EL (cell line): Measurements from ENCODE around the gene PRR20E.
"Not testable (repeated sequence)": the region's sequence is repeated elsewhere in the genome, so short reads cannot be mapped to it uniquely, and the experiment has no call there.

Experiments
- DNase-seq: peaks from one replicate; pipeline ENCODE4 v3.0.0-alpha.2; 2016

Gene PRR20E

GRCh38 chr13:57166897-57167296 lies at the start of gene PRR20E:
PRR20E (plus strand) TSS chr13:57167197; CDS start chr13:57167584, 387 bp downstream.
- not testable (repeated sequence) for DNase-seq

DNA sequence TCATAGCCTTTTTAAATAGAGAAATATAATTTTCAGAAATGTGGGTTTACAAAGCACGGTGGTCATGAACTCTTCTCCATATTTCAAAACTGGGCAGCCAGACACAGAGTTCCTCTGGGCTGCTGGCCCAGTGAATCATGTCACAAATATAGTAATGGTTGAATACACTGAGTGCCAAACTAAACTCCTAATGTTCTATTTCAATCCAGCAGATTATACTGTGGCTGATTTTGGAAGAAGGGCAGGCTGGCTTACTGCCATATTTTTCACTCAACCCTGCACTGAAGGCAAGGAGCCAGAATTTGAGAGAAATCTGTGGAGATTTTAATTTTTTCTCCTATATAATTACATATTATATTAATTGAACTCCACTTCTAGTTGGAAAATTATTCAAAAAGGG lies 43.3 kb upstream of the PRR20E start:
- no peak for DNase-seq

- DNase-seq, result no peak
Observed at GRCh38 chr13:57128909-57129308, 38.1 kb upstream of the PRR20E start.

DNA sequence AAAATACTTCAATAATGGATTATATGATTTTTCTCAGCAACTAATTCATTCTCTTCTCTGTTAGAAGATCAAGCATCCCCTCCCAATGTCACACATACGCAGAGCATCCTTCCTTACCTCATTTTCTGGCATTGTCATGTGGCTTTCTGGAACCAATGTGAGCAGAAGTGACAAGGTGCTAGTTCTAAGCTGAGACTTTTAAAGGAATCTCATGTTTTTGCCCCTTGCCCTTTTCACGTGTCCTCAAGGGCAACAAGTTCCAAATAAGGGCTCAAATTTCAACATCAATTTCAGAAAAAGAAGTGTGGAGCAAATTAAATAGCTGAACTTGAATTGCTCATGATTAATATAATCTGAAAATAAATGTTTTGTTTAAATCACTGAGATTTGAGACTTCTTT lies 30.9 kb upstream of the PRR20E start:
- DNase-seq, result no peak

- DNase-seq, result no peak
Observed at GRCh38 chr13:57137585-57137984, 29.4 kb upstream of the PRR20E start.

DNA sequence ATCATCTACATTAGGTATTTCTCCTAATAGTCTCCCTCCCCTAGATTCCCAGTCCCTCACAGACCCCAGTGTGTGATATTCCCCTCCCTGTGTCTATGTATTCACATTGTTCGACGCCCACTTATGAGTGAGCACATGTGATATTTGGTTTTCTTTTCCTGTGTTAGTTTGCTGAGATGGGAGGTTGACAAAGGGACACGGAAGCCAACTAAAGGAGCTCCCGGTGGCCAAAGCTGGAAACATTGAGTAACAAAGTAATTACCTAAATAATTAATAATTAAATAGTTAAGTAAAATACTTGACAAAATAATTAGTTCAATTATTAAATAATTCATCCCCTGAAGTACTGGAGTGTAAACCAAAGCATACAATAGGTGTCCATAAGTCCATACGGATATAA lies 28.0 kb upstream of the PRR20E start:
- DNase-seq, result no peak

- not testable (repeated sequence) for DNase-seq
Observed at GRCh38 chr13:57139781-57140180, 27.2 kb upstream of the PRR20E start.

DNA sequence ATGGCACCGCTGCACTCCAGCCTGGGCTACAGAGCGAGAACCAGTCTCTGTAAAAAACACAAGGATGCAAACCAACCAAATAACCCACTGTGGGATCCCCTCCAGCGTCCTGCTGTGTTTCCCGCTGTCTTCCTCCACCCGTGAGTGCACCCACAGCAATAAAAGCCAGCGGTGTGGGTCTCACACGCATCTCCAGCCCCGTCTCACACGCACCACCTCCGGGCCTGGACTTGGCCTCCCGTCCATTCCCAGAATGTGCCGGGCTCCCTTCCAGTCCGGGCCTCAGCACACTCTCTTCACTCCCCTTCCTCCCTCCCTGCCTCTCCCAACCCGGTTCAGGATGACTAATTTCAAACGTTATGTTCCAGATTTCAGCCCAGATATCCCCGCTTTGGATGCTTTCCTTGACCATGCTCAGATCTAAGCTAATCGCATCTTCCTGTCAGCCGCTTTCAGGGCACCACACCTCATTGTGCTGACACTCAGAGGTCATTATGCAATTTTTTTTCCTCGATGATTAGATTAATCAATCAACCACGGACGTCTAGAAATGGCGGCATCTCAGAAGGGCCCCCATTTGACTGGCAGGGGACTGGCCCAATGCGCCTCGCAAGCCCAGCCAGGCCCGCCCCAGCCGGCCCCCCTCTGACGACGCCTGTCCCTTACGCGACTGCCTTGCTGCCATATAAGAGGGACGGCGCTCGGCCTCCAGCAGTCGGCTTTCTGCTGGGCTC lies 26.6 kb upstream of the PRR20E start, which contains the start of gene PRR20A:
TSS of gene PRR20A (plus strand) at position 684 of the 734 bp plus-strand sequence. CDS start 387 bp downstream, outside the sequence.
- not testable (repeated sequence) for DNase-seq

DNA sequence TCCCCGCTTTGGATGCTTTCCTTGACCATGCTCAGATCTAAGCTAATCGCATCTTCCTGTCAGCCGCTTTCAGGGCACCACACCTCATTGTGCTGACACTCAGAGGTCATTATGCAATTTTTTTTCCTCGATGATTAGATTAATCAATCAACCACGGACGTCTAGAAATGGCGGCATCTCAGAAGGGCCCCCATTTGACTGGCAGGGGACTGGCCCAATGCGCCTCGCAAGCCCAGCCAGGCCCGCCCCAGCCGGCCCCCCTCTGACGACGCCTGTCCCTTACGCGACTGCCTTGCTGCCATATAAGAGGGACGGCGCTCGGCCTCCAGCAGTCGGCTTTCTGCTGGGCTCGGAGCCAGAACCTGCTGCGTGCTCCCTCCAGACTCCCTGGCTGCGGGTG lies 19.8 kb upstream of the PRR20E start, which contains the start of gene PRR20B:
TSS of gene PRR20B (plus strand) at position 301 of the 400 bp plus-strand sequence. CDS start 387 bp downstream, outside the sequence.
- not testable (repeated sequence) for DNase-seq

- not testable (repeated sequence) for DNase-seq
Observed at GRCh38 chr13:57148106-57148505, 18.9 kb upstream of the PRR20E start.

- DNase-seq, result not testable (repeated sequence)
Observed at GRCh38 chr13:57153761-57154160, 13.2 kb upstream of the PRR20E start, which contains the start of gene PRR20C. PRR20C (plus strand) TSS chr13:57154061; CDS start chr13:57154448, 387 bp downstream.

GRCh38 chr13:57160332-57160731 lies 6.7 kb upstream of the PRR20E start, which contains the start of gene PRR20D:
PRR20D (plus strand) TSS chr13:57160632; CDS start chr13:57161019, 387 bp downstream.
- not testable (repeated sequence) for DNase-seq

- DNase-seq, result no peak
Observed at GRCh38 chr13:57191667-57192066, 24.7 kb downstream of the PRR20E start.

- no peak for DNase-seq
Observed at GRCh38 chr13:57212989-57213388, 46.0 kb downstream of the PRR20E start.
